ENCODE results near the gene PRPF39.

The PRPF39 gene

DNA sequence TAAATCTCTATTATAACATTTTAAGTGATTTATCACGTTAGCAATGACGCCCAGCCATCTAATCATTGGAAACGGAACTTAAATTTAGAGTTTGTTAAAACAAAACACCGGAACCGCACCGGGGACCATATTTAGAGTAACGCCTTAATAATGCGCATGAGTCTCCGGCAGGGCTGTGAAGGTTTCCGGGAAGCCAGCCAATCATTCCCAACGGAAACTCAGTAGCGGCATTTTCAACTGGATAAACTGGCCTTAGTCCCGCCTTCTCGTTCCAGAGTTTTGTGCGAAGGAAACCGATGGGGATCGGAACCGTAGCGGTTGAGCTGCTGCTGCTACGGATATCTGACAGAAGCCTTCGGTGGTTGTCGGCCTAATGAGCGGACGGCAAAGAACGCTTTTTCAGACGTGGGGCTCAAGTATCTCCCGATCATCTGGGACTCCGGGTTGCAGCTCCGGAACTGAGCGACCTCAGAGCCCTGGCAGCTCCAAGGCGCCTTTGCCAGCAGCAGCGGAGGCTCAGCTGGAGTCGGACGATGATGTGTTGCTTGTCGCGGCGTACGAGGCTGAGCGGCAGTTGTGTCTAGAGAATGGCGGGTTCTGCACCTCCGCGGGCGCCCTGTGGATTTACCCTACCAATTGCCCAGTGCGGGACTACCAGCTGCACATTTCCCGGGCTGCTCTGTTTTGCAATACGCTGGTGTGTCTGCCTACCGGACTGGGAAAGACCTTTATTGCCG lies 51.9 kb downstream of the PRPF39 start, which contains the start of gene FANCM (continued):
- TF ChIP-seq ZNF138 (tag by site-specific recombination; IDR thresholded peaks at IDR 0.05; ENCODE audit: borderline replicate concordance) (no peak), ZNF2 (tag by site-specific recombination; IDR thresholded peaks at IDR 0.05) (0 out of 2 replicates have a peak, but pooled peaks have one; percentile 49), ZNF426 (tag by site-specific recombination; IDR thresholded peaks at IDR 0.05) (no peak), ZNF530 (tag by site-specific recombination; IDR thresholded peaks at IDR 0.05; ENCODE audit: low read depth) (no peak), ZNF169 (tag by site-specific recombination; IDR thresholded peaks at IDR 0.05) (no peak), ZNF449 (tag by site-specific recombination; IDR thresholded peaks at IDR 0.05) (peak; percentile 67; the same call in 1 of the 2 replicates), ZNF501 (tag by site-specific recombination; IDR thresholded peaks at IDR 0.05) (0 out of 2 replicates have a peak, but pooled peaks have one; percentile 10), GLIS2 (tag by site-specific recombination; IDR thresholded peaks at IDR 0.05) (no peak), ZFP37 (tag by site-specific recombination; IDR thresholded peaks at IDR 0.05) (no peak), RBAK (tag by site-specific recombination; IDR thresholded peaks at IDR 0.05) (no peak), ZNF561 (tag by site-specific recombination; IDR thresholded peaks at IDR 0.05; ENCODE audit: borderline replicate concordance) (peak; percentile 32; the same call in 1 of the 2 replicates), ZNF558 (tag by site-specific recombination; IDR thresholded peaks at IDR 0.05) (peak; percentile 23; the same call in 1 of the 2 replicates), ZNF514 (tag by site-specific recombination; IDR thresholded peaks at IDR 0.05) (no peak), PRDM10 (tag by site-specific recombination; IDR thresholded peaks at IDR 0.05) (no peak), WT1 (tag by site-specific recombination; IDR thresholded peaks at IDR 0.05) (no peak), SP2 (tag by site-specific recombination; IDR thresholded peaks at IDR 0.05) (peak; percentile 86), BCL6B (tag by site-specific recombination; IDR thresholded peaks at IDR 0.05) (no peak), HIC1 (tag by site-specific recombination; IDR thresholded peaks at IDR 0.05) (no peak), ZNF114 (tag by site-specific recombination; IDR thresholded peaks at IDR 0.05) (no peak), EGR2 (tag by site-specific recombination; IDR thresholded peaks at IDR 0.05; ENCODE audit: low read depth) (no peak), ZNF146 (tag by site-specific recombination; IDR thresholded peaks at IDR 0.05) (no peak; the same call in 1 of the 2 replicates), HOXD13 (CRISPR knock-in tag; IDR thresholded peaks at IDR 0.05; ENCODE audit: borderline replicate concordance) (no peak), INSM2 (tag by site-specific recombination; IDR thresholded peaks at IDR 0.05) (0 out of 2 replicates have a peak, but pooled peaks have one; percentile 20), ZNF202 (tag by site-specific recombination; IDR thresholded peaks at IDR 0.05; ENCODE audit: borderline replicate concordance) (no peak), GLI2 (tag by site-specific recombination; IDR thresholded peaks at IDR 0.05; ENCODE audit: borderline replicate concordance, low read depth) (no peak), SP7 (tag by site-specific recombination; IDR thresholded peaks at IDR 0.05) (peak; percentile 45; the same call in 1 of the 2 replicates)
- TF ChIP-seq, protein P1, sequence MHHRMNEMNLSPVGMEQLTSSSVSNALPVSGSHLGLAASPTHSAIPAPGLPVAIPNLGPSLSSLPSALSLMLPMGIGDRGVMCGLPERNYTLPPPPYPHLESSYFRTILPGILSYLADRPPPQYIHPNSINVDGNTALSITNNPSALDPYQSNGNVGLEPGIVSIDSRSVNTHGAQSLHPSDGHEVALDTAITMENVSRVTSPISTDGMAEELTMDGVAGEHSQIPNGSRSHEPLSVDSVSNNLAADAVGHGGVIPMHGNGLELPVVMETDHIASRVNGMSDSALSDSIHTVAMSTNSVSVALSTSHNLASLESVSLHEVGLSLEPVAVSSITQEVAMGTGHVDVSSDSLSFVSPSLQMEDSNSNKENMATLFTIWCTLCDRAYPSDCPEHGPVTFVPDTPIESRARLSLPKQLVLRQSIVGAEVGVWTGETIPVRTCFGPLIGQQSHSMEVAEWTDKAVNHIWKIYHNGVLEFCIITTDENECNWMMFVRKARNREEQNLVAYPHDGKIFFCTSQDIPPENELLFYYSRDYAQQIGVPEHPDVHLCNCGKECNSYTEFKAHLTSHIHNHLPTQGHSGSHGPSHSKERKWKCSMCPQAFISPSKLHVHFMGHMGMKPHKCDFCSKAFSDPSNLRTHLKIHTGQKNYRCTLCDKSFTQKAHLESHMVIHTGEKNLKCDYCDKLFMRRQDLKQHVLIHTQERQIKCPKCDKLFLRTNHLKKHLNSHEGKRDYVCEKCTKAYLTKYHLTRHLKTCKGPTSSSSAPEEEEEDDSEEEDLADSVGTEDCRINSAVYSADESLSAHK (tag by site-specific recombination; IDR thresholded peaks at IDR 0.05) = no peak

All from HEK293 (cell line).